HG03139 (cell line): Measurements from ENCODE around the gene DMRT1.
A peak's percentile ranks its signal among the peaks of the same experiment; 100 is the strongest.
"Not testable (repeated sequence)": the region's sequence is repeated elsewhere in the genome, so short reads cannot be mapped to it uniquely, and the experiment has no call there.

Experiments used
- ATAC-seq: cut with Tn5 transposase; IDR thresholded peaks from one replicate; pipeline ENCODE4 v1.9.1; 2021; ENCODE audit not compliant: unreplicated experiment

DMRT1 gene

DNA sequence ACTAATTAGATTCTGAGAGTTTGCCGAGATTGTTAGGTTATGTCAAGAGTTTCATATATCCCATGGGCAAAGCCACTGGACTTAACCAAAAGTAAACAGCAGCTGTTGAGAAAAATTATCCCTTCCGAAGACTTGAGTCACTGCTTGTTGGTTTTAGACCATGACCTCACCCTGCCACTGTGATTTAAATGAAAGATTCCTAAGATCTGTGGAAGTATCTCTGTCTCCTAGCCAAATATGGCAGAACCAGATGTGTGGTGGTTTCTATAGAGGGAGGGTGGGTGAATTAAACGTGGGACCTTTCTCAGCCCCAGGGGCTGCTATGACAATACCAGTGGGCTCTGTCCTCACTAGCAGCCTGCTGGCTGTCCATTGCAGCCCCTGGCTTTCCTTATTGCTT lies 154.3 kb downstream of the DMRT1 start:
- ATAC-seq, result no peak

DNA sequence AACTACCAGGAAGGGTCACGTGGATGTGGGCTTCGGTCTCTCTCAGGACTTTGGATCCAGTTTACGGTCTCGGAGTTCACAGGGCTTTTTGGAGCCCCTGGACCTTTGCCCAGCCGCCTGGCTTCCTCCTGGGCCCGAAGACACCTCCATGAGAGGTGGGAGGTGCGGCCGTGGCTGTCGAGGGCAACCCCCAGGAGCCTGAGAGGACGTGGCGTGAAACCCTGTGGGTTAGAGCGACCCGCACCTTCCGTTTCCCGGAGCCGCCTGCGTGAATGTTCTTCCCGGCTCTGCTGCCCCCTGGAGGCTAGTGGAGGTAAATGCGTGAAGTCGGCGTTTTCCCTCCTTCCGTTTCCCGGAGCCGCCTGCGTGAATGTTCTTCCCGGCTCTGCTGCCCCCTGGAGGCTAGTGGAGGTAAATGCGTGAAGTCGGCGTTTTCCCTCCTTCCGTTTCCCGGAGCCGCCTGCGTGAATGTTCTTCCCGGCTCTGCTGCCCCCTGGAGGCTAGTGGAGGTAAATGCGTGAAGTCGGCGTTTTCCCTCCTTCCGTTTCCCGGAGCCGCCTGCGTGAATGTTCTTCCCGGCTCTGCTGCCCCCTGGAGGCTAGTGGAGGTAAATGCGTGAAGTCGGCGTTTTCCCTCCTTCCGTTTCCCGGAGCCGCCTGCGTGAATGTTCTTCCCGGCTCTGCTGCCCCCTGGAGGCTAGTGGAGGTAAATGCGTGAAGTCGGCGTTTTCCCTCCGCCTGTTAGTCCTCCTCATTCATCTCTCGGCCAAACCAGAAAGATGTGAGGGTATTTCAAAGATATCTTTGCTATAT lies 157.0 kb downstream of the DMRT1 start:
- not testable (repeated sequence) for ATAC-seq

DNA sequence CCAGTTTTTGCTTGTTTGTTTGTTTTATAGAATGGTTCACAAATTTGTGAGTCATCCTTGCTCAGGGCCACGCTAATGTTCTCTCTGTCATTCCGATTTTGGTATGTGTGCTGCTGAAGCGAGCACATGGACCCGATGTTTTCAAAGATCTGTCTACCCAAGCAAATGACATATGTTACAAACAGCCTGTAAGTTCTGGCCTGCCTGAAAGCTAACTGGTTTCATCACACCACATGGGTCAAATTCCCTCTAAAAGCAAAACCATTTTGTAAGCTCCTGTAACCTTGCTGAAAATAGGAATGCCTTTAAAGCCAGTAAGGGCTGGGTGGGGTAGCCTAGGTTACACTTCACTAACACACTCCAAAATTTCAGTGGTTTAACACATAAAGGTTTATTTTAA lies 160.3 kb downstream of the DMRT1 start:
- ATAC-seq, result no peak

DNA sequence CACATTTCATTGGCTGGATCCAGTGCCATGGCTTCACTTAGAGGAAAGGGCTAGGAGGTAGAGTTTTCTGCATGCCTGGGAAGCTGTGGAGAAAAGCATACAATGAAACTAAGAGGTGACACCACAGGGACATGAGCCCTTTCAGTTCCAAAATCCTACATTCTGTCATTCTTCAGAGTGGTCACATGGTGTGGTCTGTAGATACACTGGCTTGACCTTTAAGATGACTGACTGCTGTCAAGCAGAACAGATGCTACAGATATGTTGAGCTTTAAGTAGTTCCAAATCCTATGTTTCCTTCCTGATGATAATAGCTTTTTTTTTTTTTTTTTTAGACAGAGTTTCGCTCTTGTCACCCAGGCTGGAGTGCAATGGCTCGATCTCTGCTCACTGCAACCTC lies 161.2 kb downstream of the DMRT1 start:
- ATAC-seq, result no peak

DNA sequence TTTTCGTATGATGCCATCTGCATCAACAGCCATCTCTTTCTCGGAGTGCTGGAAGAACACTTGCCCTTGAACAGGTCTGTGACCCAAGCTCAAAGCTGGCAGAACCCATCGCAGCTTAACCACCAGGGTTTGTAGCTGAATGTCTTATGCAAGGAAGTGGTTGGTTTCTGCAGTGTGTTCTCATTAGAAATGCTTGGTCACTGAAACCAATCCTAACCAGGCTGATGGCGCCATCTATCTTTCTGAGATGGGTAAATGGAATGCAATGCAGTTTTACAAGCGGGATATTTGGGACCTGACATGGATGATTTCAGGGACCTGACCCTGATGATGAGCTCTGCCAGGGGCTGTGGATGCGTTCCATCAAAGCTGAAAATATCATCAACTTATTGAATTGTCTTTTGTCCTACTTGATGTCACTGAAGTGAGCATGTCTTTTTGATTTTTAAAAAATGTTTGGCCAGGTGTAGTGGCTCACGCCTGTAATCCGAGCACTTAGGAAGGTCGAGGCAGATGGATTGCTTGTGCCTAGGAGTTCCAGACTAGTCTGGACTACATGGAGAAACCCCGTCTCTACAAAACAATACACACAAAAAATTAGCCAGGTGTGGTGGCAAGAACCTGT lies 163.7 kb downstream of the DMRT1 start:
- ATAC-seq, result no peak

DNA sequence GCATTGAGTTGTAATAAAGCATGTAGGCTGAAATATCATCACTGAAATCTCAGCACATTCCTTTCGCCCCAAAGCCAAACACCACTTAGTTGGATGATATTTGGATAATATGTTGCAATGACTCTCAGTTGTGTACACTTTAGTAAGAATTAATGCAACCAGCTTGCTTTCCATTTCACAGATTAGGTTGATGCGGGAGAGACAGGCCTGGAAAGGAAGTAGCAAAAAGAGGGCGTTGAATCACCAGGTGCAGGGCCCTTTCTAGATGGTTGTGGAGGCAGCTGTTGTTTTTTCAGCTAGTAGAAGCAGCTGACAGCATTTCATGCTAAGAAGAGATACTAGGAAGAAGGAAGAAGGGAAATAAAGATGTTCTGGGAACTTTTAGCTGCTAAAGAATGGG lies 165.8 kb downstream of the DMRT1 start:
- no peak for ATAC-seq

DNA sequence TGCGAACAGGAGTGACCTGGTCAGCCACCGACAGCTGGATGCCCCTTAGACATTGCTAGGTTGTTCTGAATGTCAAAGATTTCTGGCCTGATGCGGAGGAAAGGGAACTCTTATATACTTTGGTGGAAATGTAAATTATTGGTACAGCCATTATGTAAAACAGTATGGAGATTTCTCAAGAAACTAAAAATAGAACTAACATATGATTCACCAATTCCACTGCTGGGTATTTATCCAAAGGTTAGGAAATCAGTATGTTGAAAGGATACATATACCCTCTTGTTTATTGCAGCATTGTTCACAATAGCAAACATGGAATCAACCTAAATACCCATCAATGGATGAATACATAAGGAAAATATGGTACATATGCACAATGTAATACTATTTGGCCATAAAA lies 166.7 kb downstream of the DMRT1 start:
- ATAC-seq, result no peak

DNA sequence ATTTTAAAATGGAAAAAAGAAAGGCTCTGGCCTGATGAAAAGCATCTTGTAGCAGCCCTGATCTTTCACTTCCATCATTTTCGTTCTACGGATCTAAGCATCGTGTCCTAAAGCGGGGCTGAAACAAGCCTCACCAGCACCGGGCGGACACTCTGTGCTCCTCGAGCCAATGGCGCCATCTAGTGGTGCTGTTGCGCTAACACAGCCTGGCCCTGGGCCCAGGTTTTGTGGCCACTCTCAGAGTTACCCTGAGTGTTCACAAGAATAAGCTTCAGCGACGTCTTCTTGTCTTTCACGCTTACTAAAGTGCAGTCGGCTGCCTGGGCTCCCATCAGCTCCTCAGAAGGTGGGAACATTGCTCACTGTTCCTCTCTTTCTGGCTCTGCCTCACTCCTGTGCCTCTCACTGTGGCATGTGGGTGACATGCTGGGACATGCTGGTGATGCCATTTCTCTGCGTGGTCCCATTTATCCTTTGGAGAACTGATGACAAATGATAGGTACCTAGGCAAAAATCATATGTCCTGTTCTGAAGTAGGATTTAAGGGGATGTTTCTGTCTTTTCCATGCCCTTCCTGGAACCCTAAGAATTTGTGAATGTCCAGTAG lies 167.7 kb downstream of the DMRT1 start:
- peak; percentile 93 for ATAC-seq

DNA sequence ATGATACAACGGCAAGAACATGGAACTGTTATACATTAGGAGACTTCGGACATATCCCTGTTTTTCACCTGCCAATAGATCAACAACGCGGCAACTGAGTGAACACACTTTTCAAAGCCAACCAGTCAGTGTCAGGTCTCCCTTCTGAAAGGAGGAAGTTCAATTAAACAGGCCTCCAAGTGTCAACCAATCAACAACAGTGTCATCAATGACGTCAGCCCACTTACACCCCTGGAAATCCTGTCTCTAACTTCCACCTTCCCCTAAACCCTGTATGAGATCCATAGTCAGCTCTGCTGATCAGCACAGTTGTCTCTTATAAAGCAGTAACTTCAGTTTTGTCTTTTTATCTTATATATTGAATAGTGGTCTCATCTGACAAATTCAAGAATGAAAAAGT lies 171.5 kb downstream of the DMRT1 start:
- ATAC-seq, result no peak

DNA sequence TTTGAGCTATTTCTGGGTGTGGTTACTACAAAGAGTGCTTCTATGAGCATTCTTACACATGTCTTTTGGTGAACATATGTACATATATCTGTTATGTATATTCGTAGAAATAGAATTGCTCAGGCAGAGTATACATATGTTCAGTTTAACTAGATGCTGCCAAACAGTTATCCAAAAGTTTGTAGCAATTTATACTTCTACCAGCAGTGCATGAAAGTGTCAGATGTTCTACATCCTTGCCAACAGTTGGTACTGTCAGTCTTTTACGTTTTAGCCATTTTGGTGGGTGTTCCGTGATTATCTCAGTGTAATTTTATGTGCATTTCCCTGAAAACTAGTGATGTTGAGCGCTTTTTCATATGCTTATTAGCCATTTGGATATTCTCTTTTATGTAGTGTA lies 172.7 kb downstream of the DMRT1 start:
- ATAC-seq, result no peak

DNA sequence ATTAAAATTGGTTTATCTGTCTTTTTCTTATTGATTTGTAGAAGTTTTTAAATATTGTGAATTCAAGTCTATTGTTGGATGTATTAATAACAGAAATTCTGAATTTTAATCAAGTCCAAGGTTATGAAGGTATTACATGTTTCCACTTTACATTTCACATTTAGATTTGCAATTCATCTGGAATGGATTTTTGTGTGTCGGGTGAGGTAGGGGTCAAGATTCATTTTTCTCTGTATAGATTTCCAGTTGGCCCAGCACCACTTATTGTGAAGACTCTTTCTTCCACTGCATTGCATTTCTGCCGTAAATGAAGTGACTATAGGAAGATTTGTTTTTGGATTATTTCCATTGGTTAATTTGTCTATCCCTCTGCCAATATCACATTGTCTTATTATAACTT lies 173.1 kb downstream of the DMRT1 start:
- ATAC-seq, result no peak

DNA sequence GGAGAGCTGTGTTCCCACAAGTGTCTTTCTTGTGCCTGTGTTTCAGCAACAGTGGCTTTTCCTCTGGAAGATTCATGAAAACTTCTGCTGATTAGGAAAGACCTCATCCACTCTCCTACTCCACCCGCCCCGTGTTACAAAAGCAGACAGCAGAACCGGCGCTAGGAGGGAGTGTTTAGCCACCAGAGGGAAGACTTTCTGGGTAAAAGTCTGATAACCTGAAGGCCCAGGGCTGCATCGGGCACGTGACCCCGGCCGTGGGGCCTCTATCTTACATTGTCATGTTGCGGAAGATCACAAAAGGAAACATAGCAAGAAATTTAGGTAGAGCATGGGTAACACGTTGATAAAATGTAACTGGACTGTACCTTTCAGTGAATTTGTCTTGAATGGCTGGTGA lies 176.6 kb downstream of the DMRT1 start:
- no peak for ATAC-seq
